ENCODE results near the gene TMEM141.
"Not testable (repeated sequence)": the region's sequence is repeated elsewhere in the genome, so short reads cannot be mapped to it uniquely, and the experiment has no call there.

The TMEM141 gene

GRCh38 chr9:136835932-136836904 lies 45.1 kb downstream of the TMEM141 start:
- DNase-seq = no peak

DNA sequence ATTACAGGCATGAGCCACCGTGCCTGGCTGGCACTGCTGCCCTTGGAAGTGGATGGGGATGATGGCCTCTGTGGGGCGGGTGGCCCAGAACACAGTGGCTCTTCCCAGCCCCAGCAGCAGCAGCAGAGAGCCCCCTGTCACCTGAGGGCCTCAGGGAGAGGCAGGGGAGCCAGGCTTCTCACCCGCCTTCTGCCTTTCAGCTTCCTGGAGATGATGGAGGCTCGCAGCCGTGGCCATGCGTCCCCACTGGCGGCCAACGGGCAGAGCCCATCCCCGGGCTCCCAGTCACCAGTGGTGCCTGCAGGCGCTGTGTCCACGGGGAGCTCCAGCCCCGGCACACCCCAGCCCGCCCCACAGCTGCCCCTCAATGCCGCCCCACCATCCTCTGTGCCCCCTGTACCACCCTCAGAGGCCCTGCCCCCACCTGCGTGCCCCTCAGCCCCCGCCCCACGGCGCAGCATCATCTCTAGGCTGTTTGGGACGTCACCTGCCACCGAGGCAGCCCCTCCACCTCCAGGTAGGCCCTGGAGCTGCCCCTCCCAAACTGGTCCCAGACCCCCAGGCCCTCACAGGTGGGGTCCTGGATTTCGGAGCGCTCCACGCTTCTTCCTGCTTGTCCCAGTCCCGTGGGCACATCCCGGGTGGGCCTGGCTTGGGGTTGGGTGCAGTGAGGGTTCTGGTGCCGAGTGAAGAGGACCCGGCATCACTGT lies 46.2 kb downstream of the TMEM141 start:
- no peak for DNase-seq

- not testable (repeated sequence) for DNase-seq
Measured at GRCh38 chr9:136837856-136838277, 46.7 kb downstream of the TMEM141 start.

- no peak for DNase-seq
Measured at GRCh38 chr9:136838314-136839228, 47.4 kb downstream of the TMEM141 start.

- DNase-seq = no peak
Measured at GRCh38 chr9:136839229-136840139, 48.3 kb downstream of the TMEM141 start.

DNA sequence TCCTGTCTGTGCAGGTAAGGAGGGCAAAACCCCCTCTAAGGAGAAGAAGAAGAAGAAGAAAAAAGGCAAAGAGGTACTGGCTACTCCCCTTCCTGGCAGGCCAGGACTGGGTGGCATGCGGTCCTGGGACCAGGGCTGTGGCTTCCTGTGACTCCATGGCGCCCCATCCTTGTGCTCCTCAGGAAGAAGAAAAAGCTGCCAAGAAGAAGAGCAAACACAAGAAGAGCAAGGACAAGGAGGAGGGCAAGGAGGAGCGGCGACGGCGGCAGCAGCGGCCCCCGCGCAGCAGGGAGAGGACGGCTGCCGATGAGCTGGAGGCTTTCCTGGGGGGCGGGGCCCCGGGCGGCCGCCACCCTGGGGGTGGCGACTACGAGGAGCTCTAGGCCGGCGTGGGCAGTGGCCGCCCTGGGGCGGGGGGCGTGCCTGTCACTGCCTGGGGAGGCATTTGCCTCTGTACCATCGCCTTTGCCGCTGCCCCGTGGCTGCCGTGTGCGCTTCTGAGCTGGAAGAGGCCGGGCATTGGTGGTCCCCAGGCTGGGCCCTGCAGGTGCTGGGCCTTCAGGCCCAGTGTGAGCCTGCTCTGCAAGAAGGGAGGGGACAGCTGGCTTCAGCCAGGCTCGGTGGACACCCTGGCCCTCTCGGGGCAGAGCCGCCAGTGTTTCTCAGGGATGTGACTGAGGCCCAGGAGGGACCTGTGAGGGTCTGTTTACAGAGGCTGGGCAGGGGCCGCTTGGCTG lies 49.2 kb downstream of the TMEM141 start:
- DNase-seq = no peak

DNA sequence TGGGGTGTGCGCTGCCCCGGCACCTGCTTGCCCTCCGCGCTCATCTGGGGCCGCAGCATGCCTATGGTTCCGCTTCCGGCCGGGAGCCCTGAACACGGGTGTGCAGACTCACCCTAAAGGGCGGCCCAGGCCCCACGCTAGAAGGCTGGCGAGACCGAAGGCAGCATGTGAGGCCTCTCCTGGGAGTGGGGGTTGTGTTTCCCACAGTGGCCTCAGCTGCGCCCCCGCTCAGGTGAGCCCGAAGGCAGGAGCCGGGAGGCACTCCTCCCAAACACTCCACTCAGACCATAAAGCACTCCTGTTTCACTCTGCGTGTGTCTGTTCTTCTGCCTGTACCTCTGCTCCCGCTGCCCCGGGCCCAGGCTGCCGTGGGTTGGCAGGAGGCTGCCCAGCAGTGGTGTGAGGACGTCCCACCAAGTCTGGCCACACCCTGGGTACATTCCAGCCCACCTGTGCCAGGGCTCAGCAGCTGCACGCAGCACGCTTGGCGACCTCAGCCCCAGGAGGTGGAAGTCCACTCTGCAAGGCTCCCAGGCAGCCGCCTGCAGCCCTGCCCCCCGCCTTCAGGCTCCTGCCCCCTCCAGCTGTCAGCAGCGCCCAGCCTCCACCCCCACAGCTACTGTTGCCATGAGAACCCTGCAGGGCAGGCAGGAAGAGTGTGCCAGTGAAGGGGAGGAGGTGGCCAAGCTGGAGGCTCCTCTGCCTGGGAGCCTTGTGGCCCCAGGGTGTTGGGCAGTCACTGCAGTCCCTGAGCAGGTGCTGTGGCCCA lies 49.9 kb downstream of the TMEM141 start:
- peak; percentile 53 for DNase-seq

- not testable (repeated sequence) for DNase-seq
Measured at GRCh38 chr9:136841646-136842379, 50.7 kb downstream of the TMEM141 start.

GRCh38 chr9:136842380-136842948 lies 51.3 kb downstream of the TMEM141 start, which contains the start of gene AJM1:
AJM1 (plus strand) TSS chr9:136842478; CDS start chr9:136844415, 1,937 bp downstream.
- DNase-seq = peak; percentile 69
